ENCODE data around the gene ANXA2.
A peak's percentile ranks its signal among the peaks of the same experiment; 100 is the strongest.

Gene ANXA2

GRCh38 chr15:60395276-60396011, 2.3 kb downstream of the ANXA2 start:
- FAIRE-seq (no peak), DNase-seq (ENCODE audit: insufficient read length) (no peak)
- TF ChIP-seq POLR2A (IDR thresholded peaks at IDR 0.05; ENCODE audit: low read depth, low read length) (no peak), TAF1 (IDR thresholded peaks at IDR 0.05; ENCODE audit: borderline replicate concordance, low read depth, low read length) (no peak), POLR2AphosphoS5 (IDR thresholded peaks at IDR 0.05; ENCODE audit: low read depth, low read length) (no peak)

GRCh38 chr15:60394689-60395097, 3.1 kb downstream of the ANXA2 start:
- no peak for FAIRE-seq

GRCh38 chr15:60392986-60393790, 4.6 kb downstream of the ANXA2 start:
- FAIRE-seq (no peak), DNase-seq (ENCODE audit: insufficient read length) (no peak)
- TF ChIP-seq POLR2A (IDR thresholded peaks at IDR 0.05; ENCODE audit: low read depth, low read length) (0 out of 2 replicates have a peak, but pooled peaks have one; percentile 5), POLR2AphosphoS5 (IDR thresholded peaks at IDR 0.05; ENCODE audit: low read depth, low read length) (no peak), TAF1 (IDR thresholded peaks at IDR 0.05; ENCODE audit: borderline replicate concordance, low read depth, low read length) (no peak)

More at GRCh38 chr15:60394689-60395097, 3.1 kb downstream of the ANXA2 start:
- TF ChIP-seq POLR2A (IDR thresholded peaks at IDR 0.05; ENCODE audit: low read depth, low read length) (no peak), POLR2AphosphoS5 (IDR thresholded peaks at IDR 0.05; ENCODE audit: low read depth, low read length) (no peak), TAF1 (IDR thresholded peaks at IDR 0.05; ENCODE audit: borderline replicate concordance, low read depth, low read length) (no peak)
- no peak for DNase-seq (ENCODE audit: insufficient read length)

- DNase-seq (ENCODE audit: insufficient read length), result no peak
- no peak for FAIRE-seq
- peak; percentile 6; the same call in 1 of the 2 replicates for TF ChIP-seq POLR2A (IDR thresholded peaks at IDR 0.05; ENCODE audit: low read depth, low read length)
- TF ChIP-seq TAF1 (IDR thresholded peaks at IDR 0.05; ENCODE audit: borderline replicate concordance, low read depth, low read length), result no peak
These were observed 5.2 kb downstream of the ANXA2 start for GRCh38 chr15:60392601-60392985.

- FAIRE-seq, result no peak
- DNase-seq (ENCODE audit: insufficient read length), result no peak
These were observed 6.0 kb downstream of the ANXA2 start for GRCh38 chr15:60391722-60392315.

GRCh38 chr15:60390871-60391501, 6.8 kb downstream of the ANXA2 start:
- DNase-seq (ENCODE audit: insufficient read length) (no peak), FAIRE-seq (no peak)

More at GRCh38 chr15:60391722-60392315, 6.0 kb downstream of the ANXA2 start:
- TF ChIP-seq TAF1 (IDR thresholded peaks at IDR 0.05; ENCODE audit: borderline replicate concordance, low read depth, low read length) (no peak), POLR2AphosphoS5 (IDR thresholded peaks at IDR 0.05; ENCODE audit: low read depth, low read length) (no peak), POLR2A (IDR thresholded peaks at IDR 0.05; ENCODE audit: low read depth, low read length) (no peak)

GRCh38 chr15:60390231-60390630, 7.6 kb downstream of the ANXA2 start:
- no peak for DNase-seq (ENCODE audit: insufficient read length)
- TF ChIP-seq TAF1 (IDR thresholded peaks at IDR 0.05; ENCODE audit: borderline replicate concordance, low read depth, low read length), result no peak
- no peak for TF ChIP-seq POLR2A (IDR thresholded peaks at IDR 0.05; ENCODE audit: low read depth, low read length)
- no peak for TF ChIP-seq POLR2AphosphoS5 (IDR thresholded peaks at IDR 0.05; ENCODE audit: low read depth, low read length)
- FAIRE-seq, result no peak

More at GRCh38 chr15:60390871-60391501, 6.8 kb downstream of the ANXA2 start:
- TF ChIP-seq POLR2A (IDR thresholded peaks at IDR 0.05; ENCODE audit: low read depth, low read length) (0 out of 2 replicates have a peak, but pooled peaks have one; percentile 24), TAF1 (IDR thresholded peaks at IDR 0.05; ENCODE audit: borderline replicate concordance, low read depth, low read length) (no peak)

- FAIRE-seq, result no peak
- DNase-seq (ENCODE audit: insufficient read length), result no peak
- no peak for TF ChIP-seq POLR2AphosphoS5 (IDR thresholded peaks at IDR 0.05; ENCODE audit: low read depth, low read length)
- TF ChIP-seq POLR2A (IDR thresholded peaks at IDR 0.05; ENCODE audit: low read depth, low read length), result no peak
- TF ChIP-seq TAF1 (IDR thresholded peaks at IDR 0.05; ENCODE audit: borderline replicate concordance, low read depth, low read length), result no peak
These were observed 8.3 kb downstream of the ANXA2 start for GRCh38 chr15:60389261-60390077.

- FAIRE-seq, result no peak
- TF ChIP-seq TAF1 (IDR thresholded peaks at IDR 0.05; ENCODE audit: borderline replicate concordance, low read depth, low read length), result no peak
- DNase-seq (ENCODE audit: insufficient read length), result no peak
These were observed 10.5 kb downstream of the ANXA2 start for GRCh38 chr15:60387321-60387720.

- no peak for DNase-seq (ENCODE audit: insufficient read length)
These were observed 11.2 kb downstream of the ANXA2 start for GRCh38 chr15:60386615-60387014.

More at GRCh38 chr15:60386615-60387014, 11.2 kb downstream of the ANXA2 start:
- TF ChIP-seq POLR2A (IDR thresholded peaks at IDR 0.05; ENCODE audit: low read depth, low read length), result no peak
- no peak for FAIRE-seq

All from GM12892 (cell line).